ENCODE measurements around the gene CPSF4L. TPM values are rescaled to one million over a fixed set of nuclear protein-coding genes. Genes with fewer than 3 reads are reported as not detected.

Gene CPSF4L
- total RNA-seq, 1 donor from 2014 or later: not detected

GRCh38 chr17:73274490-73274889 is 12.8 kb upstream of the CPSF4L start:
- H3K4me2 ChIP-seq: no peak overlapping the region
- no peak overlapping the region for H3K4me3 Mint-ChIP-seq
- no peak for DNase-seq (ENCODE audit: low spot score)

GRCh38 chr17:73272906-73273218 is 11.2 kb upstream of the CPSF4L start:
- Histone ChIP-seq H3F3A (ENCODE audit: low read depth) (peaks cover 10% of the 10 kb centered on the region), H3K27ac (no peak overlapping the region), H3K4me1 (peaks cover 6% of the 10 kb centered on the region), H3K79me2 (ENCODE audit: low read depth) (no peaks in the 10 kb centered on the region), H4K20me1 (ENCODE audit: low read depth) (no peaks in the 10 kb centered on the region), H3K9me3 (ENCODE audit: low read depth) (no peaks in the 10 kb centered on the region), H3K36me3 (no peaks in the 10 kb centered on the region), H3K4me3 (no peak overlapping the region), H3K4me2 (no peak overlapping the region), H3K27me3 (no peaks in the 10 kb centered on the region), H3K9ac (no peak overlapping the region), H2AFZ (replicated peaks) (no peak overlapping the region)
- TF ChIP-seq EZH2phosphoT487 (IDR thresholded peaks at IDR 0.05): no peak
- no peak for TF ChIP-seq EZH2 (IDR thresholded peaks at IDR 0.05)
- no peak for TF ChIP-seq CTCF (IDR thresholded peaks at IDR 0.05)
- Mint-ChIP-seq H3K4me1 (no peaks in the 10 kb centered on the region), H3K9me3 (no peaks in the 10 kb centered on the region), H3K27me3 (ENCODE audit: insufficient read depth, low read depth) (no peaks in the 10 kb centered on the region), H3K27ac (no peak overlapping the region), H3K36me3 (no peaks in the 10 kb centered on the region), H3K4me3 (no peak overlapping the region)
- DNase-seq (ENCODE audit: low spot score): no peak

More at GRCh38 chr17:73274490-73274889, 12.8 kb upstream of the CPSF4L start:
- Histone ChIP-seq H3K27me3 (no peaks in the 10 kb centered on the region), H3K36me3 (no peaks in the 10 kb centered on the region), H2AFZ (replicated peaks) (no peak overlapping the region), H3K4me1 (no peaks in the 10 kb centered on the region), H3F3A (ENCODE audit: low read depth) (no peaks in the 10 kb centered on the region), H3K9me3 (ENCODE audit: low read depth) (no peaks in the 10 kb centered on the region), H3K79me2 (ENCODE audit: low read depth) (no peaks in the 10 kb centered on the region), H3K4me3 (no peak overlapping the region), H3K27ac (no peak overlapping the region), H4K20me1 (ENCODE audit: low read depth) (no peaks in the 10 kb centered on the region), H3K9ac (no peak overlapping the region)
- no peaks in the 10 kb centered on the region for H3K36me3 Mint-ChIP-seq
- TF ChIP-seq CTCF (IDR thresholded peaks at IDR 0.05) (no peak), EZH2phosphoT487 (IDR thresholded peaks at IDR 0.05) (no peak), EZH2 (IDR thresholded peaks at IDR 0.05) (no peak)
- H3K27ac Mint-ChIP-seq: no peak overlapping the region
- no peaks in the 10 kb centered on the region for H3K9me3 Mint-ChIP-seq
- peaks cover 3% of the 10 kb centered on the region for H3K27me3 Mint-ChIP-seq (ENCODE audit: insufficient read depth, low read depth)
- peaks cover 11% of the 10 kb centered on the region for H3K4me1 Mint-ChIP-seq

- H4K20me1 ChIP-seq (ENCODE audit: low read depth): no peaks in the 10 kb centered on the region
- DNase-seq (ENCODE audit: low spot score): no peak
- Mint-ChIP-seq H3K36me3 (no peaks in the 10 kb centered on the region), H3K4me1 (peaks cover 4% of the 10 kb centered on the region), H3K27me3 (ENCODE audit: insufficient read depth, low read depth) (no peaks in the 10 kb centered on the region), H3K27ac (no peak overlapping the region), H3K4me3 (no peak overlapping the region), H3K9me3 (no peaks in the 10 kb centered on the region)
- H3K27ac ChIP-seq: no peak overlapping the region
- no peaks in the 10 kb centered on the region for H3K36me3 ChIP-seq
- H3K9ac ChIP-seq: no peak overlapping the region
- H2AFZ ChIP-seq (replicated peaks): no peak overlapping the region
- H3K4me1 ChIP-seq: peaks cover 9% of the 10 kb centered on the region
- no peak overlapping the region for H3K4me3 ChIP-seq
- H3K4me2 ChIP-seq: no peak overlapping the region
- no peaks in the 10 kb centered on the region for H3K9me3 ChIP-seq (ENCODE audit: low read depth)
- H3K79me2 ChIP-seq (ENCODE audit: low read depth): no peaks in the 10 kb centered on the region
- TF ChIP-seq EZH2phosphoT487 (IDR thresholded peaks at IDR 0.05) (no peak), EZH2 (IDR thresholded peaks at IDR 0.05) (no peak), CTCF (IDR thresholded peaks at IDR 0.05) (no peak)
- H3F3A ChIP-seq (ENCODE audit: low read depth): peaks cover 10% of the 10 kb centered on the region
- H3K27me3 ChIP-seq: no peaks in the 10 kb centered on the region
Observed at GRCh38 chr17:73271072-73271471, 9.4 kb upstream of the CPSF4L start.

GRCh38 chr17:73269791-73270190 is 8.1 kb upstream of the CPSF4L start:
- H3K4me3 ChIP-seq: no peak overlapping the region
- H3K27me3 ChIP-seq: no peaks in the 10 kb centered on the region
- no peaks in the 10 kb centered on the region for H3K27me3 Mint-ChIP-seq (ENCODE audit: insufficient read depth, low read depth)
- TF ChIP-seq EZH2phosphoT487 (IDR thresholded peaks at IDR 0.05): no peak
- TF ChIP-seq EZH2 (IDR thresholded peaks at IDR 0.05): no peak
- no peak for TF ChIP-seq CTCF (IDR thresholded peaks at IDR 0.05)
- no peak for DNase-seq (ENCODE audit: low spot score)
- peaks cover 10% of the 10 kb centered on the region for H3F3A ChIP-seq (ENCODE audit: low read depth)
- H4K20me1 ChIP-seq (ENCODE audit: low read depth): no peaks in the 10 kb centered on the region
- H3K9ac ChIP-seq: no peak overlapping the region
- no peak overlapping the region for H3K27ac Mint-ChIP-seq
- peaks cover 8% of the 10 kb centered on the region for H3K4me1 Mint-ChIP-seq
- no peaks in the 10 kb centered on the region for H3K79me2 ChIP-seq (ENCODE audit: low read depth)
- no peak overlapping the region for H2AFZ ChIP-seq (replicated peaks)
- H3K4me2 ChIP-seq: no peak overlapping the region
- H3K36me3 Mint-ChIP-seq: no peaks in the 10 kb centered on the region
- no peaks in the 10 kb centered on the region for H3K9me3 ChIP-seq (ENCODE audit: low read depth)
- peaks cover 9% of the 10 kb centered on the region for H3K4me1 ChIP-seq
- peaks cover 2% of the 10 kb centered on the region for H3K9me3 Mint-ChIP-seq
- H3K4me3 Mint-ChIP-seq: no peak overlapping the region
- no peaks in the 10 kb centered on the region for H3K36me3 ChIP-seq
- no peak overlapping the region for H3K27ac ChIP-seq

All from neural progenitor cell (in vitro differentiated cells).